ENCODE results near the gene FBXL14. TPM values are rescaled to one million over a fixed set of nuclear protein-coding genes. Genes with fewer than 3 reads are reported as not detected.
A peak's percentile ranks its signal among the peaks of the same experiment; 100 is the strongest.

The FBXL14 gene
- total RNA-seq, 1 experiment from 2014 or later = 19.4 TPM

- BruUV-seq (replicated peaks) = no TSS peak
- H3K4me3 Mint-ChIP-seq (ENCODE audit: low read depth, unreplicated experiment) = no peak overlapping the region
- no peaks in the 10 kb centered on the region for H3K4me1 Mint-ChIP-seq (ENCODE audit: low read depth, unreplicated experiment)
- no peaks in the 10 kb centered on the region for H3K9me3 Mint-ChIP-seq (ENCODE audit: low read depth, unreplicated experiment)
- DNase-seq = peak; percentile 74
- peaks cover 8% of the 10 kb centered on the region for H3K36me3 Mint-ChIP-seq (ENCODE audit: insufficient read depth, unreplicated experiment)
- no peak overlapping the region for H3K27ac Mint-ChIP-seq (ENCODE audit: unreplicated experiment)
- CTCF ChIA-PET = interaction anchor here (0.6 to 2.0 kb wide), 11 partner anchors 14 to 305 kb away, joined by 3 to 22 read pairs (median 4); no protein-coding TSS in a partner anchor
- intact Hi-C loops (cut with micrococcal nuclease; ENCODE audit: unreplicated experiment) = loop anchor here (1.0 kb wide), 2 partner anchors 157 to 306 kb away; no protein-coding TSS in a partner anchor
- TF ChIP-seq CTCF (IDR thresholded peaks at IDR 0.05; ENCODE audit: unreplicated experiment) = peak; percentile 74
- H3K27me3 Mint-ChIP-seq (ENCODE audit: unreplicated experiment) = peaks cover 89% of the 10 kb centered on the region
These were observed 40.3 kb upstream of the FBXL14 start for GRCh38 chr12:1634590-1635191.

- H3K27ac Mint-ChIP-seq (ENCODE audit: unreplicated experiment) = no peak overlapping the region
- peaks cover 5% of the 10 kb centered on the region for H3K4me1 Mint-ChIP-seq (ENCODE audit: low read depth, unreplicated experiment)
- H3K36me3 Mint-ChIP-seq (ENCODE audit: insufficient read depth, unreplicated experiment) = peaks cover 14% of the 10 kb centered on the region
- intact Hi-C loops (cut with micrococcal nuclease; ENCODE audit: unreplicated experiment) = loop anchor here (1.0 kb wide), 2 partner anchors 157 to 306 kb away; no protein-coding TSS in a partner anchor
- peaks cover 89% of the 10 kb centered on the region for H3K27me3 Mint-ChIP-seq (ENCODE audit: unreplicated experiment)
- no peaks in the 10 kb centered on the region for H3K9me3 Mint-ChIP-seq (ENCODE audit: low read depth, unreplicated experiment)
- no peak for DNase-seq
- H3K4me3 Mint-ChIP-seq (ENCODE audit: low read depth, unreplicated experiment) = no peak overlapping the region
- BruUV-seq (replicated peaks) = no TSS peak
- TF ChIP-seq CTCF (IDR thresholded peaks at IDR 0.05; ENCODE audit: unreplicated experiment) = no peak
- CTCF ChIA-PET = interaction anchor here (0.8 to 2.0 kb wide), 10 partner anchors 15 to 306 kb away, joined by 3 to 22 read pairs (median 4); no protein-coding TSS in a partner anchor
These were observed 39.8 kb upstream of the FBXL14 start for GRCh38 chr12:1634149-1634548.

- BruUV-seq (replicated peaks) = no TSS peak
These were observed 39.1 kb upstream of the FBXL14 start for GRCh38 chr12:1633459-1633858.

GRCh38 chr12:1632702-1633101 lies 38.3 kb upstream of the FBXL14 start:
- DNase-seq = no peak
- Mint-ChIP-seq H3K27ac (ENCODE audit: unreplicated experiment) (no peak overlapping the region), H3K36me3 (ENCODE audit: insufficient read depth, unreplicated experiment) (peaks cover 14% of the 10 kb centered on the region), H3K27me3 (ENCODE audit: unreplicated experiment) (peaks cover 91% of the 10 kb centered on the region), H3K4me3 (ENCODE audit: low read depth, unreplicated experiment) (no peak overlapping the region), H3K4me1 (ENCODE audit: low read depth, unreplicated experiment) (peaks cover 12% of the 10 kb centered on the region), H3K9me3 (ENCODE audit: low read depth, unreplicated experiment) (no peaks in the 10 kb centered on the region)
- intact Hi-C loops (cut with micrococcal nuclease; ENCODE audit: unreplicated experiment) = no loop called here
- no peak for TF ChIP-seq CTCF (IDR thresholded peaks at IDR 0.05; ENCODE audit: unreplicated experiment)
- CTCF ChIA-PET = no interaction called here
- BruUV-seq (replicated peaks) = no TSS peak

More at GRCh38 chr12:1633459-1633858, 39.1 kb upstream of the FBXL14 start:
- peaks cover 89% of the 10 kb centered on the region for H3K27me3 Mint-ChIP-seq (ENCODE audit: unreplicated experiment)
- no peaks in the 10 kb centered on the region for H3K9me3 Mint-ChIP-seq (ENCODE audit: low read depth, unreplicated experiment)
- intact Hi-C loops (cut with micrococcal nuclease; ENCODE audit: unreplicated experiment) = no loop called here
- peaks cover 11% of the 10 kb centered on the region for H3K4me1 Mint-ChIP-seq (ENCODE audit: low read depth, unreplicated experiment)
- no peak for TF ChIP-seq CTCF (IDR thresholded peaks at IDR 0.05; ENCODE audit: unreplicated experiment)
- H3K27ac Mint-ChIP-seq (ENCODE audit: unreplicated experiment) = no peak overlapping the region
- H3K36me3 Mint-ChIP-seq (ENCODE audit: insufficient read depth, unreplicated experiment) = peaks cover 14% of the 10 kb centered on the region
- no peak for DNase-seq
- no peak overlapping the region for H3K4me3 Mint-ChIP-seq (ENCODE audit: low read depth, unreplicated experiment)
- CTCF ChIA-PET = no interaction called here
